H9 (cell line): ENCODE measurements around the gene FHOD3. TPM values are rescaled to one million over a fixed set of nuclear protein-coding genes. Genes with fewer than 3 reads are reported as not detected.

Source experiments
- DNase-seq: peaks from one replicate; pipeline ENCODE4 v3.0.0-alpha.2; 2017
- H2AFZ ChIP-seq: one replicate; pipeline ENCODE4 v1.6.1; 2013; ENCODE audit warnings: mild to moderate bottlenecking, low read length, control low read depth, moderate library complexity
- H2AK5ac ChIP-seq: 2 replicates; pipeline ENCODE4 v1.6.1; 2013; ENCODE audit warnings: low read length, control low read depth, mixed read lengths; ENCODE audit not compliant: insufficient read length
- H2BK120ac ChIP-seq: one replicate; pipeline ENCODE4 v1.6.1; 2013; ENCODE audit warnings: low read depth, mild to moderate bottlenecking, low read length, control low read depth, inconsistent platforms; ENCODE audit not compliant: poor library complexity, severe bottlenecking
- H2BK12ac ChIP-seq: 2 replicates; pipeline ENCODE4 v1.6.1; 2013; ENCODE audit warnings: low read length, control low read depth, mixed read lengths, low read depth; ENCODE audit not compliant: insufficient read length
- H2BK15ac ChIP-seq: 2 replicates; pipeline ENCODE4 v1.6.1; 2013; ENCODE audit warnings: low read depth, low read length, control low read depth
- H2BK20ac ChIP-seq: one replicate; pipeline ENCODE4 v1.6.1; 2013; ENCODE audit warnings: low read depth, mild to moderate bottlenecking, low read length, control low read depth, inconsistent platforms; ENCODE audit not compliant: poor library complexity, severe bottlenecking
- H2BK5ac ChIP-seq: 2 replicates; pipeline ENCODE4 v1.6.1; 2013; ENCODE audit warnings: low read length, control low read depth, mixed read lengths; ENCODE audit not compliant: insufficient read length
- H3K14ac ChIP-seq: 2 replicates; pipeline ENCODE4 v1.6.1; 2013; ENCODE audit warnings: low read length, control low read depth; ENCODE audit not compliant: insufficient read depth
- H3K18ac ChIP-seq: 2 replicates; pipeline ENCODE4 v1.6.1; 2013; ENCODE audit warnings: low read depth, mild to moderate bottlenecking, mixed read lengths, low read length, control low read depth; ENCODE audit not compliant: insufficient read length
- H3K23ac ChIP-seq: 2 replicates; pipeline ENCODE4 v1.6.1; 2013; ENCODE audit warnings: low read length, control low read depth, mixed read lengths, low read depth; ENCODE audit not compliant: insufficient read length
- H3K23me2 ChIP-seq: 2 replicates; pipeline ENCODE4 v1.6.1; 2013; ENCODE audit warnings: low read depth, mild to moderate bottlenecking, mixed read lengths, low read length, control low read depth; ENCODE audit not compliant: insufficient read length, poor library complexity, severe bottlenecking
- H3K27ac ChIP-seq: 2 replicates; pipeline ENCODE4 v1.5.1; 2013; ENCODE audit warnings: low read length, control low read depth, mixed read lengths, low read depth; ENCODE audit not compliant: insufficient read length
- H3K27me3 ChIP-seq: 2 replicates; pipeline ENCODE4 v1.6.1; 2013; ENCODE audit warnings: low read length, control low read depth, inconsistent platforms; ENCODE audit not compliant: insufficient read depth
- H3K4ac ChIP-seq: 2 replicates; pipeline ENCODE4 v1.6.1; 2013; ENCODE audit warnings: low read depth, mild to moderate bottlenecking, control low read depth, inconsistent platforms, low read length, moderate library complexity
- H3K4me1 ChIP-seq: 2 replicates; pipeline ENCODE4 v1.6.1; 2013; ENCODE audit warnings: low read length, control low read depth, inconsistent platforms; ENCODE audit not compliant: insufficient read depth
- H3K4me2 ChIP-seq: 2 replicates; pipeline ENCODE4 v1.6.1; 2013; ENCODE audit warnings: low read length, control low read depth, mixed read lengths; ENCODE audit not compliant: insufficient read length, insufficient read depth
- H3K56ac ChIP-seq: 2 replicates; pipeline ENCODE4 v1.6.1; 2013; ENCODE audit warnings: low read depth, mild to moderate bottlenecking, mixed read lengths, low read length, control low read depth; ENCODE audit not compliant: insufficient read length
- H3K79me1 ChIP-seq: 2 replicates; pipeline ENCODE4 v1.6.1; 2013; ENCODE audit warnings: low read depth, mild to moderate bottlenecking, moderate library complexity, low read length, control low read depth, inconsistent platforms; ENCODE audit not compliant: insufficient read depth, poor library complexity, severe bottlenecking
- H3K79me2 ChIP-seq: 2 replicates; pipeline ENCODE4 v1.6.1; 2013; ENCODE audit warnings: low read length, control low read depth, inconsistent platforms; ENCODE audit not compliant: insufficient read depth
- H3K9ac ChIP-seq: 2 replicates; pipeline ENCODE4 v1.6.1; 2013; ENCODE audit warnings: low read length, control low read depth, mixed read lengths; ENCODE audit not compliant: insufficient read length; ENCODE audit errors: extremely low read depth
- H3K9me3 ChIP-seq: one replicate; pipeline ENCODE4 v1.6.1; 2013; ENCODE audit warnings: low read depth, low read length, inconsistent platforms; ENCODE audit not compliant: control insufficient read depth
- H3T11ph ChIP-seq: one replicate; pipeline ENCODE4 v1.6.1; 2013; ENCODE audit warnings: mild to moderate bottlenecking, low read length, control low read depth, inconsistent platforms
- H4K20me1 ChIP-seq: one replicate; pipeline ENCODE4 v1.6.1; 2013; ENCODE audit not compliant: control insufficient read depth, insufficient read length, insufficient read depth
- H4K5ac ChIP-seq: 2 replicates; pipeline ENCODE4 v1.6.1; 2013; ENCODE audit warnings: low read depth, mild to moderate bottlenecking, mixed read lengths, low read length, control low read depth; ENCODE audit not compliant: insufficient read length
- H4K8ac ChIP-seq: replicated peaks from 2 replicates; pipeline ENCODE4 v1.6.1; 2013; ENCODE audit warnings: low read length, control low read depth, mixed read lengths, low read depth; ENCODE audit not compliant: insufficient read length
- H4K91ac ChIP-seq: 2 replicates; pipeline ENCODE4 v1.6.1; 2013; ENCODE audit warnings: low read depth, mild to moderate bottlenecking, moderate library complexity, mixed read lengths, low read length, control low read depth; ENCODE audit not compliant: insufficient read length
- H3K27ac Mint-ChIP-seq, 3 experiments: 2 replicates in 2 of 3; 3 replicates in 1 of 3; pipeline ENCODE4 v1.8.0; 2020 to 2021; ENCODE audit warnings: mixed read lengths in 3 of 3, mild to moderate bottlenecking in 1 of 3, moderate library complexity in 1 of 3
- H3K27me3 Mint-ChIP-seq: 2 replicates; pipeline ENCODE4 v1.8.0; 2021; ENCODE audit warnings: low read depth, mild to moderate bottlenecking, moderate library complexity, mixed read lengths
- H3K36me3 Mint-ChIP-seq, 3 experiments: 2 replicates in 2 of 3; 3 replicates in 1 of 3; pipeline ENCODE4 v1.8.0; 2020 to 2021; ENCODE audit warnings: low read depth in 3 of 3, mixed read lengths in 3 of 3; ENCODE audit not compliant: insufficient read depth in 1 of 3
- H3K4me1 Mint-ChIP-seq, 2 experiments: 2 replicates each; pipeline ENCODE4 v1.8.0; 2020; ENCODE audit warnings: mixed read lengths in 2 of 2
- H3K4me3 Mint-ChIP-seq, 2 experiments: 2 replicates in 1 of 2; 3 replicates in 1 of 2; pipeline ENCODE4 v1.8.0; 2020 to 2021; ENCODE audit warnings: mild to moderate bottlenecking in 2 of 2, mixed read lengths in 2 of 2, moderate library complexity in 1 of 2
- H3K9me3 Mint-ChIP-seq, 2 experiments: 2 replicates in 1 of 2; 3 replicates in 1 of 2; pipeline ENCODE4 v1.8.0; 2020; ENCODE audit warnings: mild to moderate bottlenecking in 2 of 2, mixed read lengths in 2 of 2, moderate library complexity in 1 of 2
- WGBS: extraction: QIAGEN DNeasy Blood & Tissue Kit; methylation state at CpG from one replicate; pipeline ENCODE4 v1.1.7; 2013; ENCODE audit warnings: missing lambda C conversion rate, low lambda C conversion rate, mixed read lengths; ENCODE audit not compliant: insufficient read length; ENCODE audit errors: extremely low coverage; 5-methylcytosine and 5-hydroxymethylcytosine counted together
- total RNA-seq: library from RNA; stranded (reverse); gene quantifications from 2 replicates; pipeline ENCODE4 v1.2.1, GENCODE V29; 2021
- TF ChIP-seq, protein P1 (sequence below): fragments of 200-600 bp; sonication (generic); conservative IDR thresholded peaks from 3 replicates; pipeline ENCODE4 v1.8.0; 2021; ENCODE audit warnings: antibody characterized with exemption, mild to moderate bottlenecking

Gene FHOD3
- total RNA-seq, 1 experiment from 2014 or later: 8.0 TPM

DNA sequence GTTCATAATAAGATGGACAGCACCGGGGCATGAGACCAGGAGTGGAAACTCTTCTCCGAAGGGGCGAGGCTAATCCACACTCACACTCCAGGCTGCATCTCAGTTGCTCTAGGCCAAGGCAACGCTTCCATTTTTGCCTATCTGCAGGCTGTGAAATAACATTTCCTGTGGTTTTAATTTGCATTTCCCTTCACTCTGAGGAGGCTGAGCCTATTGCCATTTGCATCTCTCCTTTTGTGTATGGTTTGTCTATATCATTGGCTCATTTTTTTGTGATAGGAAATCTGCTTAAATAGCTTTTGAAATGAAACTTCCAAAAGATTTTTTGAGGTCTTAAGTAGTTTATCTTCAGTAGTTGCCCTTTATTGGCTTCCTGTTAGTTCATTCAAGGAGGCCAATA is 473.7 kb downstream of the FHOD3 start:
- no CpG with 5 or more reads among the region's 4 CpGs for WGBS
- no peak overlapping the region; the same call in 1 of the 2 replicates for H3K14ac ChIP-seq
- no peak overlapping the region for H3K27ac ChIP-seq
- Mint-ChIP-seq H3K36me3 (no peaks in the 10 kb centered on the region; a peak in 1 of 7 replicates), H3K4me1 (peaks cover 10 to 11% of the 10 kb centered on the region in 2 experiments), H3K27ac (no peak overlapping the region; a peak in 1 of 7 replicates), H3K27me3 (peaks cover 1% of the 10 kb centered on the region; the same call in 1 of the 2 replicates), H3K4me3 (no peak overlapping the region), H3K9me3 (no peaks in the 10 kb centered on the region)
- H4K8ac ChIP-seq: no peak overlapping the region
- no peak overlapping the region for H3K23ac ChIP-seq
- no peaks in the 10 kb centered on the region for H3K23me2 ChIP-seq
- no peak overlapping the region for H2BK15ac ChIP-seq
- H3K27me3 ChIP-seq: no peaks in the 10 kb centered on the region
- no peak overlapping the region for H2AK5ac ChIP-seq
- no peak overlapping the region for H2AFZ ChIP-seq
- H3T11ph ChIP-seq: no peak overlapping the region
- H3K4me1 ChIP-seq: peaks cover 2% of the 10 kb centered on the region; the same call in 1 of the 2 replicates
- no peak overlapping the region for H3K4ac ChIP-seq
- no peak overlapping the region for H4K5ac ChIP-seq
- H4K20me1 ChIP-seq: no peaks in the 10 kb centered on the region
- H3K18ac ChIP-seq: no peak overlapping the region
- H3K9ac ChIP-seq: no peak overlapping the region
- no peak for DNase-seq
- no peak overlapping the region for H4K91ac ChIP-seq
- H3K4me2 ChIP-seq: no peak overlapping the region
- no peak overlapping the region for H2BK120ac ChIP-seq
- H2BK12ac ChIP-seq: no peak overlapping the region
- H2BK20ac ChIP-seq: no peak overlapping the region
- H3K79me2 ChIP-seq: no peaks in the 10 kb centered on the region
- TF ChIP-seq, protein P1, sequence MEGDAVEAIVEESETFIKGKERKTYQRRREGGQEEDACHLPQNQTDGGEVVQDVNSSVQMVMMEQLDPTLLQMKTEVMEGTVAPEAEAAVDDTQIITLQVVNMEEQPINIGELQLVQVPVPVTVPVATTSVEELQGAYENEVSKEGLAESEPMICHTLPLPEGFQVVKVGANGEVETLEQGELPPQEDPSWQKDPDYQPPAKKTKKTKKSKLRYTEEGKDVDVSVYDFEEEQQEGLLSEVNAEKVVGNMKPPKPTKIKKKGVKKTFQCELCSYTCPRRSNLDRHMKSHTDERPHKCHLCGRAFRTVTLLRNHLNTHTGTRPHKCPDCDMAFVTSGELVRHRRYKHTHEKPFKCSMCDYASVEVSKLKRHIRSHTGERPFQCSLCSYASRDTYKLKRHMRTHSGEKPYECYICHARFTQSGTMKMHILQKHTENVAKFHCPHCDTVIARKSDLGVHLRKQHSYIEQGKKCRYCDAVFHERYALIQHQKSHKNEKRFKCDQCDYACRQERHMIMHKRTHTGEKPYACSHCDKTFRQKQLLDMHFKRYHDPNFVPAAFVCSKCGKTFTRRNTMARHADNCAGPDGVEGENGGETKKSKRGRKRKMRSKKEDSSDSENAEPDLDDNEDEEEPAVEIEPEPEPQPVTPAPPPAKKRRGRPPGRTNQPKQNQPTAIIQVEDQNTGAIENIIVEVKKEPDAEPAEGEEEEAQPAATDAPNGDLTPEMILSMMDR: no peak
- no peaks in the 10 kb centered on the region for H3K9me3 ChIP-seq
- H2BK5ac ChIP-seq: no peak overlapping the region
- no peak overlapping the region for H3K56ac ChIP-seq
- no peaks in the 10 kb centered on the region for H3K79me1 ChIP-seq
